22Rv1 (cell line): ENCODE measurements around the gene MICAL1.

Source experiments
- ZFX ChIP-seq: fragments of 450-650 bp; IDR thresholded peaks from 2 replicates; pipeline ENCODE4 v1.6.1; 2017; ENCODE audit warnings: antibody characterized with exemption, borderline replicate concordance
- TF ChIP-seq, protein P1 (sequence below): fragments of 450-650 bp; IDR thresholded peaks from 2 replicates; pipeline ENCODE4 v1.5.1; 2017; ENCODE audit warnings: mild to moderate bottlenecking

DNA sequence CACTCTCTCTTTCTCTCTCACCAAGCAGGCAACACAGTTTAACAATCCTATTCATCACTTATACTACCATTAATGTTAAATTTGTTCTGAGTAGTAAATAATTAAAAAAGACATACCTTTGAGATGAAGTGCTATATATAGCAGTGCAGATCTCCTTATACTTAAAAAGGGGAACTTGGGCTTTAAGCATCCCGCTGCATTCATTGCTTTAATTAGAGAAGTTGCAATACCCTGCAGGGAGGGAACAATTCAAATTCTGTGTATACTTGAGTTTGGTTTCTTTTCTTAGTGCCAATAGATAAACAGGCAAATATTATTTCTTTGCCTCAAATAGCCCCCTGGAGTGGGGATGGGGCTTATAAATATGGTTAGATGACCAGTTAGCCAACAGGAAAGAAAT is 38.3 kb upstream of the MICAL1 start:
- TF ChIP-seq, protein P1, sequence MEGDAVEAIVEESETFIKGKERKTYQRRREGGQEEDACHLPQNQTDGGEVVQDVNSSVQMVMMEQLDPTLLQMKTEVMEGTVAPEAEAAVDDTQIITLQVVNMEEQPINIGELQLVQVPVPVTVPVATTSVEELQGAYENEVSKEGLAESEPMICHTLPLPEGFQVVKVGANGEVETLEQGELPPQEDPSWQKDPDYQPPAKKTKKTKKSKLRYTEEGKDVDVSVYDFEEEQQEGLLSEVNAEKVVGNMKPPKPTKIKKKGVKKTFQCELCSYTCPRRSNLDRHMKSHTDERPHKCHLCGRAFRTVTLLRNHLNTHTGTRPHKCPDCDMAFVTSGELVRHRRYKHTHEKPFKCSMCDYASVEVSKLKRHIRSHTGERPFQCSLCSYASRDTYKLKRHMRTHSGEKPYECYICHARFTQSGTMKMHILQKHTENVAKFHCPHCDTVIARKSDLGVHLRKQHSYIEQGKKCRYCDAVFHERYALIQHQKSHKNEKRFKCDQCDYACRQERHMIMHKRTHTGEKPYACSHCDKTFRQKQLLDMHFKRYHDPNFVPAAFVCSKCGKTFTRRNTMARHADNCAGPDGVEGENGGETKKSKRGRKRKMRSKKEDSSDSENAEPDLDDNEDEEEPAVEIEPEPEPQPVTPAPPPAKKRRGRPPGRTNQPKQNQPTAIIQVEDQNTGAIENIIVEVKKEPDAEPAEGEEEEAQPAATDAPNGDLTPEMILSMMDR, result no peak
- TF ChIP-seq ZFX, result no peak
